Urinary bladder (tissue), 4 donors: Measurements from ENCODE around the gene ABCC9. TPM values are rescaled to one million over a fixed set of nuclear protein-coding genes. Genes with fewer than 3 reads are reported as not detected.
"Not testable (repeated sequence)": the region's sequence is repeated elsewhere in the genome, so short reads cannot be mapped to it uniquely, and the experiment has no call there.

Experiments
- DNase-seq: peaks from one replicate; pipeline ENCODE4 v3.0.0-alpha.2; 2015; ENCODE audit errors: extremely low spot score
- H3K27ac ChIP-seq: one replicate; pipeline ENCODE4 v1.5.1; 2013; ENCODE audit warnings: low read depth, mild to moderate bottlenecking, moderate library complexity
- H3K36me3 ChIP-seq: one replicate; pipeline ENCODE4 v1.6.1; 2013; ENCODE audit warnings: mild to moderate bottlenecking, moderate library complexity; ENCODE audit not compliant: insufficient read depth
- H3K4me1 ChIP-seq: one replicate; pipeline ENCODE4 v1.6.1; 2013; ENCODE audit warnings: mild to moderate bottlenecking, moderate library complexity; ENCODE audit not compliant: insufficient read depth
- H3K4me3 ChIP-seq: one replicate; pipeline ENCODE4 v1.5.1; 2013; ENCODE audit warnings: low read depth, low read length
- WGBS: extraction: QIAGEN DNeasy Blood & Tissue Kit; methylation state at CpG from one replicate; pipeline ENCODE4 v1.1.7; 2013; 5-methylcytosine and 5-hydroxymethylcytosine counted together
- polyA plus RNA-seq: library from polyadenylated mRNA; stranded (reverse); fragments of 200-250 nt; gene quantifications from one replicate; pipeline ENCODE4 v1.2.3, GENCODE V29; 2013
- total RNA-seq: library from RNA; depleted of rRNA; stranded (reverse); fragments of >200 nt; gene quantifications from one replicate; pipeline ENCODE4 v1.2.3, GENCODE V29; 2014
- donor health status: healthy with polysubstance abuse.
- donor health status: healthy.

The ABCC9 gene
- total and polyA plus RNA-seq, 2 donors, result 14.3 to 75.2 TPM

DNA sequence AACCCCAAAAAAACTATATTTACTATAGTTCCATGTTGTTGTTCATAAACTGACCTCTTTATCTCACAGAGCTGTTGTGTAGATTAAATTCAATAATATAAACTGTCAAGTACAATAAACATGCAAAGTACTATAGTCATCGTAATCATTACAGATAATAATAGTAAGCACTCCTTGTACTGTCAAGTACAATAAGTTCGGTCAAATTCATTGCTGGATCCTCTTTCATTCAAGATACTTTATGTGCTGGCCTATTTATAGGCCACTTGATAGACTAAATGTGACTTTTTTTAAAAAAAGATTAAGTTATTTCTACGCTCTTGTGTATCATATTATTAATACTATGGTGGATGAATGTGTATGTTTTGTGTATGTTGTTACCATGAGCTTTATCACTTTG, 127.5 kb downstream of the ABCC9 start:
- Histone ChIP-seq H3K27ac (no peak overlapping the region), H3K4me1 (no peaks in the 10 kb centered on the region), H3K36me3 (no peaks in the 10 kb centered on the region), H3K4me3 (no peak overlapping the region)
- no peak for DNase-seq
- WGBS, result 73% methylated on average over 3 of the region's 3 CpGs

DNA sequence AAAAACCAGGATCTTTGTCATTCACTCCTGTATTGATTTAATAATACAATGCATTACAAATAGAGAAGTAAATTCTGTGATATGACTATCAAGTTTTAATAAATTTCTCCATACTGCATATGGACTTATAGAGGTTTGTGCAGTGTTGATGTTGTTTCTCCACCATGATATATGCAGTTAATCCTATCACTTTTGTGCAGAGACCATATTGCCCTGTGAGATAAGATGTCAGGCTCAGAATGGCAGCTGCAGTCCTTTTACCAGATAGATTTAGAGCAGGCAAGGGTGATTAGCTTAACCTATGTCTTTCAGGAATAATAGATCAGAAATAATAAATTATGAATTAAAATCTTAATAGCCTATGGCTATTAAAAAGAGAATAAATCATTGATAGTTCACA, 128.1 kb downstream of the ABCC9 start:
- Histone ChIP-seq H3K4me1 (no peaks in the 10 kb centered on the region), H3K27ac (no peak overlapping the region), H3K4me3 (no peak overlapping the region), H3K36me3 (no peaks in the 10 kb centered on the region)
- no peak for DNase-seq

DNA sequence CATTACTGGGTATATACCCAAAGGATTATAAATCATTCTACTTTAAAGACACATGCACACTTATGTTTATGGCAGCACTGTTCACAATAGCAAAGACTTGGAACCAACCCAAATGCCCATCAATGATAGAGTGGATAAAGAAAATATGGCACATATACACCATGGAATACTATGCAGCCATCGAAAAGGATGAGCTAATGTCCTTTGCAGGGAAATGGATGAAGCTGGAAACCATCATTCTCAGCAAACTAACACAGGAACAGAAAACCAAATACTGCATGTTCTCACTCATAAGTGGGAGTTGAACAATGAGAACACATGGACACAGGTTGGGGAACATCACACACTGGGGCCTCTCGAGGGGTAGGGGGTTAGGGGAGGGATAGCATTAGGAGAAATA, 128.9 kb downstream of the ABCC9 start:
- H3K4me1 ChIP-seq, result not testable (repeated sequence)
- 92% methylated on average over 2 of the region's 2 CpGs for WGBS

DNA sequence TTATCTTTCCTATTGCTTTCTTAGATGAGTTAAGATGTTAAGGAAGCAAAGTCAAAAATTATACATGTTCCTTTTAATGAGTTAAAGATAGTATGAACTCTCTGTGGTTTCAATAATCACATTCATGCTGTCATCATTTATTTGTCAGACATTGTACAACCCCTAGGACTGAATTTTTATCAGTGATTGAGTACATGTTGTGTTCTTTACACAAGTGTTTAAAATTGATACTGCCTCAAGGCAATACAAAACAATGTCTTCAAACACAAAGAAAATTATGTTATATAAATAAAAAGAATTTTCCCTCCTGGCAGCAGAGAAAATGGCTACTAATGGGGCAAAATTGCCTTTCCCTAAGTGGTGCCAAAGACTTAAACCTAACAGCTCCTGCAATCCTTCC, 132.1 kb downstream of the ABCC9 start:
- no peak overlapping the region for H3K27ac ChIP-seq
- H3K36me3 ChIP-seq, result no peaks in the 10 kb centered on the region
- no peak for DNase-seq
- H3K4me3 ChIP-seq, result no peak overlapping the region
- no peaks in the 10 kb centered on the region for H3K4me1 ChIP-seq

More for the DNA sequence above, 128.9 kb downstream of the ABCC9 start:
- not testable (repeated sequence) for H3K27ac ChIP-seq, DNase-seq, H3K36me3 ChIP-seq, H3K4me3 ChIP-seq

DNA sequence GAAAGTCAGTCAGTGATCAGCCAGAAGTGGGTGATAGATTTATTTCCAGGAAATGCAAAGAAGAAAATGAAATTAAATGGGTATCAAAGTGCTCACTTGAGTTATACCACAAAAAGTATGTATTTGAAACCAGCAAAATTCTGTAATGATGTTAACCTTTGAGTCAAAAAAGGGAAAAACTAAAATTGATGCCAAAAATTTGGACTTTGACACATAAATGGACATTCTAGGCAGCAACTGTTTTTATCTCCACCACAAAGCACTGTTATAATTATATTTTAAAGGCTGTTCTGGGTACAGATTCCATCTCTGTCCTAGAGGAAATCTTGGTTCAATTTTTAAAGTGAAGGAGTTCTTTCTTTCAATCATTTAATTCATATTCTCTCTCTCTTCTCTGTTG, 135.0 kb downstream of the ABCC9 start:
- Histone ChIP-seq H3K4me3 (no peak overlapping the region), H3K27ac (no peak overlapping the region), H3K36me3 (no peaks in the 10 kb centered on the region), H3K4me1 (no peaks in the 10 kb centered on the region)
- no peak for DNase-seq

DNA sequence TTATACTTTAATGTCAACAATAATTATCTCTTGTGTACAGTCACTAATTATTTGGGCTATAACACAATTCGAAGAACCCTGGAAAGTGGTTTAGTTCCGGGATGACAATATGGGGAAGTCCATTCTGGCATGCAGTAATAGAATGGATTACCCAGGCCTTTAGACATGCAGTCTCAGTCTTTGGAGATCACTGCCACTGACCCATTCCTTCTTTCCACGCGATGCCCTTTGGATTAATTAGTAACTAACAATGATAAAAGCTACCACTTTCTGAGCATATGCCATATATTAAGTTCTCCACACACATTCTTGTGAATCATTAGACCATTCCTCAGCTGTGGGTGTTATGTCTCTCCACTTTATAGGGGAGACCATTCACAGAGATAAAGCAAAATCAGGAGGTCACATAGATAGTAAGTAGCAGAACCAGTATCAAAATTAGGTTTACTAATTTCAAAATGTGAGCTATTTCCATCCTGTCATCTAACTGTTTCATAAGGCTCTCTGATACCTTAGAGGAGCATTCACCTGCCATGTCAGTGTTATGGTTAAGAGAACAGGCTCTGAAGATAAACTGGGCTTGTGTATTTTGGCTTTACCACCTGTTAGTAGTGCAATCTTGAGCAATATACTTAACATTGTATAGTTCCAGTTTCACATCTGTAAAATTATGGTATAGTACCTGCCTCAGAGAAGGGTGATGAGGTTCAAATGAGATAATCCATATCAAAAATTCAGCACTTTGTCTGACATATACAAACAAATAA, 139.5 kb downstream of the ABCC9 start:
- no peaks in the 10 kb centered on the region for H3K36me3 ChIP-seq
- no peak overlapping the region for H3K4me3 ChIP-seq
- WGBS, result 88% methylated on average over 4 of the region's 4 CpGs
- DNase-seq, result no peak
- no peak overlapping the region for H3K27ac ChIP-seq
- H3K4me1 ChIP-seq, result no peaks in the 10 kb centered on the region

DNA sequence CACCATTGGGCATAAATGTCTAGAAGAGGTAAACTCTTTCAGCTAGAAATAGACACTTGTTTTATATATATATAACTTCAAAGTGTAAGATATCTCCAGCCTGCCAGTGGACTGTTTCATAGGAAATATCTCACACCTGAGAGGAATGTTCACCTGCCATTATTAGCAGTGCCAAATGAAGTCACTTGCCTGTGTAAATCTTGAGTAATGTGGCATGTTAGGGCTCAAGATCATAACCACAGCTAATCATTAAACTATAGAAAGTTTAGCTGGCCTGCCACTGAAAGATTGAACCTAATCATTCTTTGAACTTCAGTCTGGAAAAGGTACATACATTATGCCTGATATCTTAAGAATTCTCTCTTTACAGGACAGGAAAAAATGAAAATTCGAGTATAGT, 141.2 kb downstream of the ABCC9 start:
- no peaks in the 10 kb centered on the region for H3K4me1 ChIP-seq
- H3K27ac ChIP-seq, result no peak overlapping the region
- no peaks in the 10 kb centered on the region for H3K36me3 ChIP-seq
- 55% methylated on average over 1 of the region's 1 CpG for WGBS
- no peak overlapping the region for H3K4me3 ChIP-seq
- no peak for DNase-seq

DNA sequence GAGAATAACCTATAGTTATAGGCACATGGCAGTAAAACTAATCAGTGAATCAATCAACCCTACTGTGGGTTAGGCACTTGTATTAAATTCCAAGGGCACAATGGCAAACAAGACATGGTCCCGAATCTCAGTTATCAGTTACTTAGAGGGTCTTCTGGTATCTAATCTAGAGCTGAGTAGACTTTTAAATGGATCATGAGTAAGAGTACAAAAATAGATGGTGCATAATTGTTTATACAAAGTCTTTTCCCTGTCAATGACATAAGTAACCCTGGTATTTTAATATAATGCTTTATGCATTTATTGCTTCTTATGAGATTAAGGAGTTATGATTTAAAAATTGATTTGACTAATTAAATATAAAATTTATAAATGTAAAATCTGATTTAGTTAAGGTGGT, 143.7 kb downstream of the ABCC9 start:
- WGBS, result 58% methylated on average over 1 of the region's 1 CpG
- H3K27ac ChIP-seq, result no peak overlapping the region
- no peaks in the 10 kb centered on the region for H3K36me3 ChIP-seq
- H3K4me1 ChIP-seq, result no peaks in the 10 kb centered on the region
- no peak overlapping the region for H3K4me3 ChIP-seq
- no peak for DNase-seq

DNA sequence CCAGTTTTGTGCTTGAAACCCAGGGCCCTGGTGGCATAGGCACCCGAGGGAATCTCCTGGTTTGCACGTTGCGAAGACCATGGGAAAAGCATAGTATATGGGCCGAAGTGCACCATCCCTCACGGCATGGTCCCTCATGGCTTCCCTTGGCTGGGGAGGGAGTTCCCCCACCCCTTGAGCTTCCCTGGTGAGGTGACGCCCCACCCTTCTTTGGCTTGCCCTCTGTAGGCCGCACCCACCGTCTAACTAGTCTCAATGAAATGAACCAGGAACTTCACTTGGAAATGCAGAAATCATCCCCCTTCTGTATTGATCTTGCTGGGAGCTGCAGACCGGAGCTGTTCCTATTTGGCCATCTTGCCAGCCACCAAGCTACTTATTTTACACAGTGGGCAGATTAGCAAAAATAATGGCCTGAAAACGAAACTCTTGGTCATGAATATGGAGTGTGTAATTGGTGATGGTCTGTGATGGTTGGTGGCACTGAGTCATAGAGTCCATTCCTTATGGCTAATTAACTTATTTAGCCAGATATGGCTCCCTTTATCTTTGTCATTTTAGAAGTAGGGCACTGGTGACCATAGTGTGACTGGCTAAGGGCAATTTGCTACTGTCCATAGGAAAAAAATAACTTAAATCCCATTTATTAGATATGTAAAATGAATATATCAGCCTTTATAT, 145.4 kb downstream of the ABCC9 start:
- Histone ChIP-seq H3K27ac (no peak overlapping the region), H3K4me3 (no peak overlapping the region), H3K36me3 (no peaks in the 10 kb centered on the region), H3K4me1 (no peaks in the 10 kb centered on the region)
- WGBS, result 96% methylated on average over 10 of the region's 10 CpGs
- no peak for DNase-seq

DNA sequence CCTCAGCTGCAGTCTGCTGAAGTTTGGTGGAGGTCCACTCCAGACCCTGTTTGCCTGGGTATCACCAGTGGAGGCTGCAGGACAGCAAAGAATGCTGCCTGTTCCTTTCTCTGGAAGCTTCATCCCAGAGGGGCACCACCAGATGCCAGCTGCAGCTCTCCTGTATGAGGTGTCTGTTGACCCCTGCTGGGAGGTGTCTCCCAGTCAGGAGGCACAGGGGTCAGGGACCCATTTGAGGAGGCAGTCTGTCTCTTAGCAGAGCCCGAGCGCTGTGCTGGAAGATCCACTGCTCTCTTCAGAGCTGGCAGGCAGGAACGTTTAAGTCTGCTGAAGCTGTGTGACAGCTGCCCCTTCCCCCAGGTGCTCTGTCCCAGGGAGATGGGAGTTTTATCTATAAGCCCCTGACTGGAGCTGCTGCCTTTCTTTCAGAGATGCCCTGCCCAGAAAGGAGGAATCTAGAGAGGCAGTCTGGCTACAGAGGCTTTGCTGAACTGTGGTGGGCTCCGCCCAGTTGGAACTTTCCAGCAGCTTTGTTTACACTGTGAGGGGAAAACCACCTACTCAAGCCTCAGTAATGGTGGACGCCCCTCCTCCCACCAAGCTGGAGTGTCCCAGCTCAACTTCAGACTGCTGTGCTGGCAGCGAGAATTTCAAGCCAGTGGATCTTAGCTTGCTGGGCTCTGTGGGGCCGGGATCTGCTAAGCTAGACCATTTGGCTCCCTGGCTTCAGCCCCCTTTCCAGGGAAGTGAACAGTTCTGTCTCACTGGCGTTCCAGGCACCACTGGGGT, 146.2 kb downstream of the ABCC9 start:
- not testable (repeated sequence) for DNase-seq, H3K27ac ChIP-seq, H3K36me3 ChIP-seq, H3K4me1 ChIP-seq, H3K4me3 ChIP-seq
- 67% methylated on average over 8 of the region's 8 CpGs for WGBS

DNA sequence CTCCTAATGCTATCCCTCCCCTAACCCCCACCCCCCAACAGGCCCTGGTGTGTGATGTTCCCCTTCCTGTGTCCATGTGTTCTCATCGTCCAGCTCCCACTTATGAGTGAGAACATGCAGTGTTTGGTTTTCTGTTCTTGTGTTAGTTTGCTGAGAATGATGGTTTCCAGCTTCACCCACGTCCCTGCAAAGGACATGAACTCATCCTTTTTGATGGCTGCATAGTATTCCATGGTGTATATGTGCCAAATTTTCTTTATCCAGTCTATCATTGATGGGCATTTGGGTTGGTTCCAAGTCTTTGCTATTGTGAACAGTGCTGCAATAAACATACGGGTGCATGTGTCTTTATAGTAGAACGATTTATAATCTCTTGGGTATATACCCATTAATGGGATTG, 151.5 kb downstream of the ABCC9 start:
- H3K27ac ChIP-seq, DNase-seq, H3K4me1 ChIP-seq, H3K36me3 ChIP-seq, H3K4me3 ChIP-seq: not testable (repeated sequence)
- WGBS, result 89% methylated on average over 4 of the region's 4 CpGs

DNA sequence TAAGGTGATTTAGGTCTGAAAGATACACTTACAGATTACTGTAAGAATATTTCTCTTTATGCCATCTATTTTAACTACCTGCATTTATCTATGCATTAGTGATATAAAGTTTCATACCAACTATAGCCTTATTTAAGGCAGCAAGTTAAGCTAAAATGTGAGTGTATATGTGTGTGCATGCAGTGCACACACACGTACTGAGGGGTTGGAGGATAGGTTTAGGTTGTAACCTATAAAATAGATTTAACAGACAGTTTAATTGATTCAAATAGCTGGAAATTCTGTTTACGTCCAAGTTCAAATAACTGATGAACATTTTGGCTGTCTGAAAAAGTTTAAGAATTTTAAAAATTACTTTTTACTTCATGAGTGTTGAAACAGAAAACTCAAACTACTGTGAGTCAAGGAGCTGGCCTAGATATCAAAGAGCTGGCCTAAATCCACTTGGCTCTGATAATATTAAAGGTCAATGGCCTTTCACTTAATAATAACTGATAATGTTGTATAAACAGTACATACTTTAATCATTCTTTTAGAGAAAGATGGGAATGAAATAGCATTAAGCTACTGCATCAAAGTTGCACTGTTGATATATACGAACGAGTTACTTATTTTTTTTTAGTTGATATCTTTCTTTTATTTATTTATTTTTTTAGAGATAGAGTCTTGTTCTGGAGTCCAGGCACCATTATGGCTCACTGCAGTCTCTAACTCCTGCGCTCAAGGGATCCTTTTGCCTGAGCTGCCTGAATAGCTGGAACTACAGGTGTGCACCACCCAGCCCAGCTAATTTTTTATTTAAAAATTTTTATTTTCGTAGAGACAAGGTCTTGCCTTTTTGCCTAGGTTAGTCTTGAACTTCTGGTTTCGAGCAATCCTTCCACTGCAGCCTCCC, 152.9 kb downstream of the ABCC9 start:
- WGBS, result 66% methylated on average over 7 of the region's 7 CpGs
- no peaks in the 10 kb centered on the region for H3K36me3 ChIP-seq

DNA sequence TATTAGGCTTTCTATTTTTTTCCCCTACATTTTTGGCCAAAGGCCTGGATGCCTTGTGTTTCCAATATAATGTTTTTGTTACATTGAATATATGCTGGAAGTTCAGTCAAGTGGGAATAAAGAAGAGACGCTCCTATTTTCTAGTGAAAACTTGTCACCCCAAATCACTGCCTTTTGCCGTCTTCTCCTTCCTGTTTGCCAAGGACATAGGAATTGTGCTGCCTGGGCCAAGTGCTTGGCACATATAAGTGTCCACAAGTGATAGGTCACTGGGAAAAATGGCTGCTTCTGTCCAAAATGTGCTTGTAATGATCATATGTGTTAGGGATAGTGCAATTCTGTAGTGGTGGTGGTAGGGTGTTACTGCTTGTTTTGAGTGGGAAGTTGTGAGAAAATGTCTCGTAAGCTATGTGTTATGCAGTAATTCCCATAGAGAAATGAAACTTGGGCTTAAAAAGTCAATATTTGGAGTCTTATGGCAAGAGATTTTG, 155.1 kb downstream of the ABCC9 start:
- WGBS, result 74% methylated on average over 3 of the region's 3 CpGs
- no peak overlapping the region for H3K27ac ChIP-seq
- H3K36me3 ChIP-seq, result no peaks in the 10 kb centered on the region
- no peak overlapping the region for H3K4me3 ChIP-seq
- no peak for DNase-seq
- no peaks in the 10 kb centered on the region for H3K4me1 ChIP-seq

More for the DNA sequence above, 152.9 kb downstream of the ABCC9 start:
- DNase-seq, result no peak
- Histone ChIP-seq H3K27ac (no peak overlapping the region), H3K4me1 (no peaks in the 10 kb centered on the region), H3K4me3 (no peak overlapping the region)
